Fibroblast of pulmonary artery (primary cell): Measurements from ENCODE around the gene ALG6.

Source experiments
- DNase-seq: peaks from one replicate; pipeline ENCODE4 v3.0.0-alpha.2; 2010; ENCODE audit warnings: low read depth
- H3K4me3 ChIP-seq: replicated peaks from 2 replicates; pipeline ENCODE4 v1.5.1; 2011; ENCODE audit warnings: low read depth, mild to moderate bottlenecking, control low read depth, low read length, moderate library complexity
- TF ChIP-seq, protein P1 (sequence below): IDR thresholded peaks from 2 replicates; pipeline ENCODE4 v1.5.1; 2011; ENCODE audit warnings: mild to moderate bottlenecking, control low read depth, low read length, inconsistent platforms; ENCODE audit errors: missing control alignments

ALG6 gene

DNA sequence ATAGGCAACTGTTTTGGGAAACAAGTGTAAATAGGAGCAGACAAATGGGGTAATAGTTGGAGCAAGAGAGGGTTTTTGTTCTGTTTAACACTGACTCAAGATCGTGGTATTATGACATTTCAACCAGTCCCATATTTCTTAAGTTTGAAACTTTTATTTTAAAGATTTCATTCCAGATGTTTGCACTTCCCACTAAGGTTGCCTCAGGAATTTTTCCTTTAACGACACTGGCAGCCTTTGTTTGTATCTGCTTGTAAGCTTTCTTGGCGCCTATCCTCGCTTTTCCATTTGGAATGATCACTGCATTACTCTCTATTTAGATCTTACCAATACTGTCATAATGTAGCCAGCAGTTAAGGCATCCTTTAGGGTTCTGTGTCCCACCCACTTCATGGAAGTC is 67.7 kb downstream of the ALG6 start:
- no peak for DNase-seq
- no peak overlapping the region for H3K4me3 ChIP-seq
- TF ChIP-seq, protein P1, sequence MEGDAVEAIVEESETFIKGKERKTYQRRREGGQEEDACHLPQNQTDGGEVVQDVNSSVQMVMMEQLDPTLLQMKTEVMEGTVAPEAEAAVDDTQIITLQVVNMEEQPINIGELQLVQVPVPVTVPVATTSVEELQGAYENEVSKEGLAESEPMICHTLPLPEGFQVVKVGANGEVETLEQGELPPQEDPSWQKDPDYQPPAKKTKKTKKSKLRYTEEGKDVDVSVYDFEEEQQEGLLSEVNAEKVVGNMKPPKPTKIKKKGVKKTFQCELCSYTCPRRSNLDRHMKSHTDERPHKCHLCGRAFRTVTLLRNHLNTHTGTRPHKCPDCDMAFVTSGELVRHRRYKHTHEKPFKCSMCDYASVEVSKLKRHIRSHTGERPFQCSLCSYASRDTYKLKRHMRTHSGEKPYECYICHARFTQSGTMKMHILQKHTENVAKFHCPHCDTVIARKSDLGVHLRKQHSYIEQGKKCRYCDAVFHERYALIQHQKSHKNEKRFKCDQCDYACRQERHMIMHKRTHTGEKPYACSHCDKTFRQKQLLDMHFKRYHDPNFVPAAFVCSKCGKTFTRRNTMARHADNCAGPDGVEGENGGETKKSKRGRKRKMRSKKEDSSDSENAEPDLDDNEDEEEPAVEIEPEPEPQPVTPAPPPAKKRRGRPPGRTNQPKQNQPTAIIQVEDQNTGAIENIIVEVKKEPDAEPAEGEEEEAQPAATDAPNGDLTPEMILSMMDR = no peak

DNA sequence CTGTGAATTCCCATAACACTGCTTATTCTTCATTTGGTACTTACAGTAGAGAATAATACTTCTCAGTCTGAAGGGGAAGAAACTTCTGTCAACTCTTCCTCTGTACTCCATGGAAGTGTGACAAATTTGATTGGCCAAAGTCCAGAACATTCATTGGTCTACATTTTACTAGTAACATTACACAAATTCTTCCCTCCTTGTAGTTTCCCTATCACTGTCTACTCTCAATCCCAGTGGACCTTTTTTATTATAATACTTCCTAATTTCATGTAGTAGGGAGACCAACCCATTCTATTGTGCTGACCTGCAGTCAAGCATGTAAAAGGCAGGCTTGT is 74.7 kb downstream of the ALG6 start:
- TF ChIP-seq, protein P1 = no peak
- DNase-seq = peak; percentile 17
- H3K4me3 ChIP-seq = no peak overlapping the region

DNA sequence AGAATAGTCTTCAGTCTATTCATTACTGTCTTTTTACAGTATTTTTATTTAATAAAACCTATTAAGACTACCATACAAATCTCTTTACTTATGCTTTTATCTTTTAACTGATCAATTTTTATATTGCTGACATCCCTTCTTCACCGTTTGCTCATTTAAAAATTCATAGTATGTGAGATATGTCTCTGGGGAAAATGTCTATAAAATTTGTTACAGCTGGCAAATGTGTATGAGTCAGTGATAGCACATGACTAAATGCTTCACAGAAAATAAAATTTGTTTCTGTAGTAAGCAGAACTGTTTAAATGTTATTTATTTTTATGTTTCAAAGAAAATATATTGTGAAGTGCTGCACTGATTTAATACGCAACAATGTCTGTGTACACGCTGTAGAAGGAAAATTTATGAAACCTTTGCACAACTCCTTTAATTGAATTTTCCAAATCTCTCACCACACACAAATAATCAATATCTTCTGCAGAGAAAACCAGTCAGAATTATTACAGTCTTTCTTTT is 81.4 kb downstream of the ALG6 start:
- H3K4me3 ChIP-seq = no peak overlapping the region
- TF ChIP-seq, protein P1 = no peak
- DNase-seq = peak; percentile 32

DNA sequence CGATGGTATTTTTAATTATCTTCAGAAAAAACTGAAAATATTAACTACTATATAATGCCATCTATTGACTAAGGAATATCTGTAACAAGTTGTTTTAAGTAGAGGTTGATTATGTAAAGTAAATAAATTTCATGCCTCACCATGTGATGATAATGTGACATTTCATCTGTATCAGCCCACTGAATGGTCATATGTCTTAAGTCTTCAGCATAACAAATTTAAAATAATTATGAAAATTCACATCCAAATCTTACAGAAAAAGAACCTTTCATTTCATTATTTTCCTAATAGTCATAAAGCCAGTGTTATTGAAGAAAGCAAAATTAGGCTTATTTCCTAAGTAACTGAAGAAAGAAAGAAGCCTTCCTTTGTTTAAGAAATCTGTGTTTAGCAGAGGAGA is 83.0 kb downstream of the ALG6 start:
- no peak overlapping the region for H3K4me3 ChIP-seq
- TF ChIP-seq, protein P1 = no peak
- DNase-seq = no peak

DNA sequence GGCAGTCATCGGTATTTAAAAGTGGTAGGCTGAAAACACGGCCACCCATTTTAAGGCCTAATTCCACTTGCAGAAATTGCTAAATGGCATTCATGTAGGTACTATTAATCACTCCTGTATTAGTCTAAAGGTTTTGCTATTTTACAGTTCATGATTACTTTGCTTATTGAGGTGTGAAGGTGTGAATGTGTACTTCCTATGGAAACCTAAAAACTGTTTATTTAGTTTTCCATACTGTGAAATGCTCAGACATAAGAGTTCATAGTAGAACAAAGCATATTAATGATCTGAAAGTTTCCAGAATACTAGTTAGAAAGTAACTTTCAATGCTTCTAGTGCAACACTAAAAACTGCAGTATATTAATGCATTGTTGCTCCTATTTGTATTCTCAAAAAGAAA is 85.8 kb downstream of the ALG6 start:
- no peak for DNase-seq
- H3K4me3 ChIP-seq = no peak overlapping the region
- TF ChIP-seq, protein P1 = no peak

DNA sequence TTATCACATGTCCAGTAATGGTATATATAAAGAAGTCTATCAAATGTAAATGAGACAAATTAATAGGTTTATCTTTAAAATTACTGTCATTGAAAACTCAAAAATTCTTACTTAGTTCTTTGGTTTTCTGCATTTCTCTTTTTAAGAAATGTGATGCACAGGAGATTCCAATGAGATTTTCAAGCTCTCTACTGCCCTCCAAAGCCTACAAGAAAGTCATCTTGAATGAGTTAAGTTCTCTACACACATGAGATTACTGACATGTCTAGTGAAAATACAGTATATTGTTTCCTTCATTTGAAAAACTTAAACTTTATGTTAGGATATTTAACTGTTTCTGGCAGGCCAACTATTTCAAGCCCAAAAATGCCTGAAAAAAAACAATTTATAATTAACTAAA is 86.8 kb downstream of the ALG6 start:
- peak; percentile 44 for DNase-seq
- no peak overlapping the region for H3K4me3 ChIP-seq
- TF ChIP-seq, protein P1 = peak; percentile 37

DNA sequence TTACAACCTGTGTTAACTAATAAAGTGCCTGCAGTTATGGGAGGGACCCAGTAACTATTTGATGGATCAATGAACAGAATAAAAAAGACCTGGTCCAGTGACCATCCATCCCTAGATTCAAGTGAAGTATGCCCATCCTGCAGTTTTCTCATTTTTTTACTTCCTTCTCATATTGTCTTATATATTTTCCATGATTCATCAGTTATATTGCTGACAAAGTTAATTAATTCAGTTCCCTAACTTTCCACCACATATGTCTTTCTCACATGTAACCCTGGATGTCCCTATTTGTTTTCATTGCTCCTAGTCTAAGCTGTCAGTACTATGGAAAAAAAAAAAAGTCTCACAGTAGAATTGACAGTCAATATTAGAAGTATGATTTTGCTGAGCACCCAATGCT is 91.3 kb downstream of the ALG6 start:
- DNase-seq = no peak
- H3K4me3 ChIP-seq = no peak overlapping the region
- TF ChIP-seq, protein P1 = no peak
